Activated gamma-delta T cell treated with Interleukin-2 at 50 U/mL for 16 hours (primary cell): ENCODE results near the gene RNF13.
"Not testable (repeated sequence)": the region's sequence is repeated elsewhere in the genome, so short reads cannot be mapped to it uniquely, and the experiment has no call there.

ENCODE experiments used
- DNase-seq: peaks from one replicate; pipeline ENCODE4 v3.0.0-alpha.2; 2020

Gene RNF13

GRCh38 chr3:149844091-149844490 is 31.1 kb downstream of the RNF13 start:
- DNase-seq: no peak

- no peak for DNase-seq
These were observed 32.7 kb downstream of the RNF13 start for GRCh38 chr3:149845570-149846244.

DNA sequence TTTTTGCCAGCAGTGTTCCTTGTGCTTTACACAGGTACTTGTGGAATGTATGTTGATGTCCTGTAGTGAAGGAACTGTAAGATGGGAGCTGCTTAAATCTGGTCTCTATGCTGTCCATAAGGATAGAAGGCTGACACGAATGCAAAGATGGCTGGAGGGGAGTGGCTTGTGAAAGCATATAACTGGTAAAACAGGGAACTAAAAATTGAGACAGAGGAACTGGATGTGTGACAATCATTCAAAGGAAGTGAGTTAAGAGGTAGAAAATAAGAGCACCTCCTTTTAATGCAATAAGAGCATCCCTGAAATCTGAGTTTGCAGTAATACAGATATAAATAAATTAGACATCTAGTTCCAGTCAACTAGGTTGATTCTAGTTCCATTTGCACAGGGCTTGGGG is 35.2 kb downstream of the RNF13 start:
- no peak for DNase-seq

DNA sequence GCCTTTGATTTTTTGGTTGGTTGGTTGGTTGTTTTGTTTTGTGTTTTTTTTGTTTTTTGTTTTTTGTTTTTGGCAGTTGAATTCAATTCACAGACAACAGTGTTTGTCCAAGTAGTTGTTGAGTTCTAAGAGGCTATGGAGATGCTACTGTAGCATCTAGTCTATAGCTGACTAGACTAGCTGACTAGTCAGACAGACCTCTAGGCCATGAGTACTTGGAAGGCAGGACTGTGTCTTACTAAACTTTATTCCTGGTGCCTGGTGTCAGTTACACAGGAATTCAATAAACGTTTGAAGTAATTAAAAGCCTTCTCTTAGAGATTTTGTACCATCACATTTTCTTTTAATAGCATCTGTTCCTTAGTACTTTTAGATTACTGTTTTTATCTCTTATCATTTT is 35.7 kb downstream of the RNF13 start:
- no peak for DNase-seq

DNA sequence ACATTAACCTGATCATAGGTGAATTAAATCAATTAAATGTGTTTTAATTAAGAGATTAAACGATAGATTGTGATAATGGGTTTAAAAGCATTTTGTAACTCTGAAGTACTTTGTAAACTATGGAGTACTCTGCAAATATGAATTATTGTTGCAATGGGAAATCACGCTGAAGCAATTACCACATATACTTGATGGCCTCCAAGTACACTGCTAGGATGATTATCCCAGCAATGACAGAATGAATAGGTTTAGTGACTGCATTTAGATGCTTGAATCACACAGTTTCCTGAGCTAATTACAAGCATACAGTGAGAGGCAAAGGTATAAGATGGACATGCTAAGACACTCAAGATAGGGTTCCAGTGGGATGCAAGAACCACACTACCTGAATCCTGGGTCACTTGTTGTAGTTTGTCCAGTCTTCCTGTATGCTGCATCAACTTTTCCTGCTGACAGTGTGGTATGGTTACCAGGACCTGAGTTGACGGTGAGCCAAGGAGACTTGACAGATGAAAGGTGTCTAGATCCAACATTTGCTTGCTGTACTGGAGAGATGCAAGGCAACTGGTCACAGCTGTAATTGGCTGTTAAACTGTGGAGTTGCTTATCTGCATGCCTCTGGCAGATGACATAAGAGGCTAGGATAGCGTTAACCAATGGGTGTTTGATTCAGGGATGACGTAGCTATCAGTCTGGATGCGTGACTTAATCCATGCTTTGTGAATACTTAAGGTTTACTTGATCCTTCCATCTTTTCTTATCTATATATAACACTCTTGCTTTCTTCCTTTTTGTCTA is 38.0 kb downstream of the RNF13 start:
- DNase-seq: no peak

DNA sequence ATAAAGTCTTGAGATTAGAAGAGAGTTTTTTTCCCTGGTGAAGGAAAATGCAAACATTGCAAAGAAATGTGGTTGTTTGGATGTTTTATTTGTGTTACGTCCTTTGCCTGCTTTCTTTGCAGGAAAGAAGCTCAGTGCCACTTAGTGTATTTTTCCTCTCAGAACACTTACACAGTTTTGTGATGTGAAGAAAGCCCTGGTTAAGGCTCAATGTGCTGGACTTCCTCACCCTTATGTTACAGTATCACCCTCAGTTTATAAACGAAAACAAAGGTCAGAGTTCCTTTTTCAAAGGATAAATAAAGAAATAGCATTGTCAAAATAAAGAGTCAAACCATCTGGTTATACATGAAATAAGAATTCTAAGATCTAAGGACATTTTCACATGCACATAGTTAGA is 45.9 kb downstream of the RNF13 start:
- no peak for DNase-seq

- no peak for DNase-seq
These were observed 47.9 kb downstream of the RNF13 start for GRCh38 chr3:149860881-149861280.

- DNase-seq: no peak
These were observed 54.5 kb downstream of the RNF13 start for GRCh38 chr3:149867563-149867962.

DNA sequence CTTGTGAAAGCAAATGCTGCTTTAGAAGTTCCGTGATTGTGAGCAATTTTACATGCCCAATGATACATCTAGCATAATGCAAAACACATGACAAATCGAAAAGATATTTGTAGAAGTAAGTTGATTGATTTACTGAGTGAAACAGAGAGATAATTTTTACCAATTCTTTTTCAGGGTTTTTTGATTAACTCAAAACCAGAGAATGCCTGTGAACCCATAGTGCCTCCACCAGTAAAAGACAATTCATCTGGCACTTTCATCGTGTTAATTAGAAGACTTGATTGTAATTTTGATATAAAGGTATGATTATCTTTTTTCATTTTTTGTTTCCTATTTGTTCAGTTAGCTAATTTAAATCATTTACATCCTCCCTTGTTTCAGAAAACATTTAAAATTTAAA is 58.8 kb downstream of the RNF13 start:
- no peak for DNase-seq

GRCh38 chr3:149872589-149872988 is 59.6 kb downstream of the RNF13 start:
- no peak for DNase-seq

- no peak for DNase-seq
These were observed 64.7 kb downstream of the RNF13 start for GRCh38 chr3:149877668-149878067.

DNA sequence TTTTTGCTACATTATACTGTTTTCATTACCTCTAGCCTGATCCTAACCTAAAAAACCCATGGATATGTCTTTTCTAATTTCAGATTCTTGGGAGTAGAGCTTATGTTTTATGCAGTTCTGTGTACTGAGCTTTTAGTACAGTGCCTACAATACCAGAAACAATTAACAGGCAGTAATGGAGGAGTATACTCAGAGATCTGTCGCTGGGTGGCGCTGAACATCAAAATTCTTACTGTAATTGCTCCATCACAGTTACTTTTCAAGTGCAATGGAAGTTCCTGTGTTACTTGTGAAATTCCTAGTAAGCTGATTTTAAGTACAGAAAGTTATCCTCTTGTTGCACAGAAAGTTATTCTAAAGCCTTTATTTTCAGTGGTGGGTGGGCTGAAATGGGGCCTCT is 66.9 kb downstream of the RNF13 start:
- peak; percentile 4 for DNase-seq

DNA sequence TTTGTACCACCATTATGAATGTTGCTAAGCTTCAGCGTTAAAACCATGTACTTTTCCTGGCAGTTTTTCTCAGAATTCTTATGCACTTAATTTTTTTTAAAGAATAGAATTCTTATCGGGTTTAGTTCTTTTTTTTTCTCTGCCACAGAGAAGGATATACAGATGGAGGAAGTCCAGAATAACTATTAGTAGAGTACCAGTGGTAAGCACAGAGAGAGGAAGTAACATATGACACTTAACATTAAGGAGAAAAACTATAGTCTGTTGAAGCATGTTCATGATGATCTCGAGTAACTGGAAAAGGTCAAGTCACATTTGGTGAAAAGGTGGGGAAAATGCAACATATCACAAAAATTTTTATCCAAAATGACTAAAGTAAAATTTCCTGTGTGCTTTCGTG is 68.9 kb downstream of the RNF13 start:
- DNase-seq: no peak

DNA sequence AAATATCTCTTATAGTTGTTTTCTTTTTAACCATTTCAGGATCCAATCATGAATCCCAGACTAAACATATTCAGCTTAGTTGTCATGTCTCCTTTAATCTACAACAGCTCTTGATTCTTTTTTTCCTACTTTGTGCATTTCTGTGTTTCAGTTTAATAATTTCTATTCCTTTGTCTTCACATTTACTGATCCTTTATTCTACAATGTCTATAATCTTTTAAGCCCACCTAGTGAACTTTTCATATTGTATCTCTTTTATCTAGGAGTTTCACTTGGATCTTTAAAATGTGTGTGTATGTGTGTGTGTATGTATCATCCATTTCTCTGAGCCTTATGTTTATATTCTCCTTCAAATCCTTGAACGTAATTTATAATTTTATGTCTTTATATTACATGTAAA is 70.1 kb downstream of the RNF13 start:
- DNase-seq: no peak

- DNase-seq: not testable (repeated sequence)
These were observed 70.8 kb downstream of the RNF13 start for GRCh38 chr3:149883860-149884259.

DNA sequence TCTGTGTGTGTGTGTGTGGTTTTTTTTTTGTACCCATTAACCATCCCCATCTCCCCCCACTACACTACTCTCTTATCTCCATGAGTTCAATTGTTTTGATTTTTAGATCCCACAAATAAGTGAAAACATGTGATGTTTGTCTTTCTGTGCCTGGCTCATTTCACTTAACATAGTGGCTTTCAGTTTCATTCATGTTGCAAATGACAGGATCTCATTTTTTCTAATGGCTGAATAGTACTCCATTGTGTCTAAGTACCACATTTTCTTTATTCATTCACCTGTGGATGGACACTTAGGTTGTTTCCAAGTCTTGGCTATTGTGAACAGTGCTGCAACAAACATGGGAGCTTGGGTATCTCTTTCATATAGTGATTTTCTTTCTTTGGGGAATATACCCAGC is 71.8 kb downstream of the RNF13 start:
- not testable (repeated sequence) for DNase-seq

DNA sequence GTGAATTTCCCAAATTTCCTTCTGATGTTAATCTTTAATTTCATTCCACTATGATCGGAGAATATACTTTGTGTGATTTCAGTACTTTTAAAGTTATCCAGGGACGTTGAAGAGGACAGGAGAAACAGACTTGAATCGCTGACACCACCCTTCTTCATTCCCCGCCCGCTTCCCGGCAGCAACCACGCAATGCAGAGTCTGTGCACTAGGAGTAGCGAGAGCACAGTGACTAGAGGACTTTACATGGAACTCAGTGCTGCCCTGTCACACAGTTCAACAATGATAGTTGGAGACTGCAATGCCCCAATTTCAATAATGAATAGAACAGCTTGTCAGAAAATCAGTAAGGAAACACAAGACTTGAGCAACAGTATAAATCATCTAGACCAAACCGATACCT is 73.9 kb downstream of the RNF13 start:
- no peak for DNase-seq

GRCh38 chr3:149891621-149892020 is 78.6 kb downstream of the RNF13 start:
- DNase-seq: no peak

- DNase-seq: no peak
These were observed 79.4 kb downstream of the RNF13 start for GRCh38 chr3:149892371-149892770.

GRCh38 chr3:149894205-149894604 is 81.2 kb downstream of the RNF13 start:
- no peak for DNase-seq

DNA sequence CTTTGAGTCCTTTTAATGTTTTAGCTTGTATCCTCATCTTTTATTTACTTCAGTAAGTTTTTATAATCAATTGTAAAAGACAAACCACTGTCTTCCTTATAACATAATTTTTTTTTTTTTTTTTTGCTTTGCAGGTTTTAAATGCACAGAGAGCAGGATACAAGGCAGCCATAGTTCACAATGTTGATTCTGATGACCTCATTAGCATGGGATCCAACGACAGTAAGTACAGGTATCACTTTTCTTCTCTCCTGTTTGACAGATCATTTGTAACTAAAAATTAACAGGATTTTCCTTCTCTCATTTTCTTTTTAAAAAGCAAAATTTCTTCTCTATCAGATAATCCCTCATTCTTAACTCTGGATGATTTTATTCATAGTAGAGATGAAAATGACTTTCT is 82.3 kb downstream of the RNF13 start:
- DNase-seq: no peak

- DNase-seq: no peak
These were observed 82.8 kb downstream of the RNF13 start for GRCh38 chr3:149895769-149896168.

GRCh38 chr3:149898771-149899170 is 85.8 kb downstream of the RNF13 start:
- no peak for DNase-seq

DNA sequence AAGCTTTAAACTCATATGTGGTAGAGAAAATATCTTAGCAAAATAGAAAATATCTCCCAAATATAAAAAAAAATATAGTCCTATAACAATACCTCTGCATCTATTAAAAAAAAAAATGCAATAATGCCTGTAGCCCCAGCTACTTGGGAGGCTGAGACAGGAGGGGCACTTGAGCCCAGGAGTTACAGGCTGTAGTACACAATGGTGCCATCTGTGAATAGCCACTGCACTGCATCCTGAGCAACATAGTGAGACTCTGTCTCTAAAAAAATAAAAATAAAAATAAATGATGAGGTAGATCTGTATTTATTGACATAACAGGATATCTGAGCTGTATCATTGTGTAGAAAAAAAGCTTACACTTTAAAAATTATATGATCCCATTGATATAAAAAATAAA is 87.3 kb downstream of the RNF13 start:
- no peak for DNase-seq

DNA sequence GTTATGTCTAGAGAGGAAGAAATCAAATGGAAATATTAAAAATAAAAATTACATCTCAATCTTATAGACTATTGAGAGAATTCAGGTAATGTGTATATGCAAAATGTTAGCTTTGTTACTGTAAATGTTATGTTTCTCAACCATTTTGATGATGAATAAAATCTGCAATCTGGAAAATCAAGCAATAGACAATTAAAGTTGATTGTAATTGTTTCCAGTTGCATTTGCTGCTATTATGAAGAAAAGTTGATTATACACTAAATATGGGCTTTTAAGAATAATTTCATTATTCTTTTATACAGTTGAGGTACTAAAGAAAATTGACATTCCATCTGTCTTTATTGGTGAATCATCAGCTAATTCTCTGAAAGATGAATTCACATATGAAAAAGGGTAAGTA is 88.8 kb downstream of the RNF13 start:
- no peak for DNase-seq
